ENCODE data around the gene GPSM1.

GRCh38 chr9:136285501-136286358 is 41.6 kb upstream of the GPSM1 start:
- TF ChIP-seq MAX (IDR thresholded peaks at IDR 0.05) (no peak), CTCF (IDR thresholded peaks at IDR 0.05; ENCODE audit: low read depth, low read length, missing input control) (no peak), RXRA (IDR thresholded peaks at IDR 0.05) (no peak), SP1 (IDR thresholded peaks at IDR 0.05) (no peak), REST (IDR thresholded peaks at IDR 0.05) (no peak), GABPA (IDR thresholded peaks at IDR 0.05 in 1 of 2, conservative IDR thresholded peaks at IDR 0.05 in 1 of 2) (no peak), JUND (IDR thresholded peaks at IDR 0.05) (no peak), FOXA1 (IDR thresholded peaks at IDR 0.05) (no peak), ATF3 (IDR thresholded peaks at IDR 0.05) (no peak)

Data from liver (tissue), 3 donors.